Activated CD8-positive, alpha-beta memory T cell treated with anti-CD3 and anti-CD28 coated beads for 48 hours (primary cell): ENCODE results near the gene MOBP.

Experiments used
- DNase-seq, 3 experiments: peaks; one replicate each; pipeline ENCODE4 v3.0.0-alpha.2; 2020; ENCODE audit warnings: low read depth in 2 of 3, low spot score in 2 of 3

MOBP gene

DNA sequence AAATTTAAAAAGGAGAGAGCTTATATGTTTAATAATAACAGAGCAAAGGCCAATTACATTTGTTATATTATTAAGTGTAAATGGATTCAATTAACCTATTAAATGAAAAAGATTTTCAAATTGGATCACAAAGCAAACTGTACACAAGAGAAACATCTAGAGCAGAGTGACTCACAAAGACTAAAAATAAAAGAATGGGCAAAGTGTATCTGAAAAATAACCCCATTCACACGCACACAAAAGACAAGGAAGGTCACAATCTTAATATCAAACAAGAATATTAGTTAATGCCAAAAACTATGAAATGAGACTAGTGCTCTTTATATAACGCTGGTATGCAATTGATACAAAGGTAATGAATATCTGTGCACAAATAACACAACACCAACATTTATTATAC lies 65.7 kb downstream of the MOBP start:
- no peak for DNase-seq

DNA sequence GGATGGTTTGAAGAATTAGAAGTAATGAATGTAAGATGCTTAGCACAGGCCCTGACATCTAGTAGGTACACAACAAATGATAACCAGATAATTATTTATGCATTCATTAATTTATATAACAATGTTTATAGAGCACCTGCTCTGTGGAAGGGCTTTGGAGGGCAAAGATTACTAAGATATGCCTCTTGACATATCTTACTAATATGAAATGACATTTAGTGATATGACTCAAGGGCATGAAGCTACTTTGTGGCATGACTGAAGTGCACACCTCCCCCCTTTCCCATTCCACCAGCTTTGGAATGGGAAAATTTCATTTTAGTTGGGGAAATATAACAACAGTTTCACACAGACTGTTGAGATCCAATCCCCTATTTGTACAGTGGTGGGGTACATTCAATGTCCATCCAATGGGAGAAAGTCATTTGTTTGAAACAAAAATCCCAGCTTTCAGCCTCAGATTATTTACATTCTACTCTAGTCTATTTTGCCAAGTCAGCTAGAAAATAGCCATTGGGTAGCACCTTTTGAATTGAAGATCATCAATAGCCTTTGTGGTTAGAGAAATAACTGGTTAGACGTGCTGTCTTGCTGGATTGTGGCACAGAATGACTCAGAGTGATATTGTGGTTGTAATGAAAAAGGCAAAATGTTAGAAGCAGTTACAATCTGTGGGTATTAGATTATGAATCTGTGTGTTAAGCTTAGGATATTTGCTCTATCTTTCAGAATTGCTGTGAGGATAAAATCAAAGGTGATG lies 72.9 kb downstream of the MOBP start:
- no peak for DNase-seq

DNA sequence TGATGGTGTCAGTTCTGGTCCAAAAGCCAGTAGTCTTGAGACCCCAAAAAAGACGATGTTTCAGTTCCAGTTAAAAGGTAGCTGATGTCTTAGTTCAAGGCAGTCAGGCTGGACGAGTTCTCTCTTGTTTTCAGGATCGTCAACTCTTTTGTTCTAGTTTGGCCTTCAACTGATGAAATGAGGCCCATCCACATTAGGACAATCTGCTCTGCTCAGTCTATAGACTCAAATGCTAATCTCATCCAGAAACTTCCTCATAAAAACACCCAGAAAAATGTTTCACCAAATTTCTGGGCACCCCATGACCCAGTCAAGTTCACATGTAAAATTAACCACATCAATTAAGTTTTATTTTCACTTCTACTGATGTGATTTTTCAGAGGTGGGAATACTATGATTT lies 74.0 kb downstream of the MOBP start:
- no peak for DNase-seq

DNA sequence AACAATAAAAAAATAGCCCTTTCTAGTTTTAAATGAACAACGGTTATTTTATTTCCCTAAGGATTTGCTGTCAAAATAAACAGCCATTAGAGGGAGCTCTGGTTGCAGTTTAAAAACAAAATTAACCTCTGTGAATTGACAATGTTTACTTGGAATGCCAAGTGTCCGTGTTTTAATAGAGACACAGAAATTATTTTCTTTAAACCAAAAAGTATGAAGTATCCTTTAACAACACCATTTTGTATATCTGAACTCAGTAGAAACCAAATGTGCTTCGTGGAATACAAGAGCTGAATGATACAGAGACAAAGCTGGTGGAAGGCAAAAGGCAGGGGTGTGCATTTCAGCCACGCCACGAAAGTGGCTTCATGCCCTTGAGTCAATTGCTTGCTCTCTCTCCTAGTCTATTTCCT lies 74.4 kb downstream of the MOBP start:
- no peak for DNase-seq

DNA sequence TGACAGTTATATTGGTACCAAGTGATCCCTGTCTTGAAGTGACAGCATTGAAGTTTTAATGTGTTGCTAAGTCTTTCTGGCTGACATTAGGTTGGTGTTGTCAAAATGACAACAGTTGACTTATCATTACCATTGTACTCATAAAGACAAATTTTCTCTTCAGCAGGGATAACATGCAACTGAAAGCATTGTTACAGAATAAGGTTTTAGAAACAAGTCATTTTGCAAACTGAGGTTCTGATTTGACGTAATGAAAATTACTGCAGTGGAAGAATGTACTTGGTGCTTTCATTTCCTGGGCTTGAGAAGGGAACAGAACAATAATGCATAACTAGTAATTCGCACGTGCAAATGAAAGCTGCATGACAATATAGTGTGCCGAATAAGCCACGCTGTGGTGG lies 75.1 kb downstream of the MOBP start:
- no peak for DNase-seq

DNA sequence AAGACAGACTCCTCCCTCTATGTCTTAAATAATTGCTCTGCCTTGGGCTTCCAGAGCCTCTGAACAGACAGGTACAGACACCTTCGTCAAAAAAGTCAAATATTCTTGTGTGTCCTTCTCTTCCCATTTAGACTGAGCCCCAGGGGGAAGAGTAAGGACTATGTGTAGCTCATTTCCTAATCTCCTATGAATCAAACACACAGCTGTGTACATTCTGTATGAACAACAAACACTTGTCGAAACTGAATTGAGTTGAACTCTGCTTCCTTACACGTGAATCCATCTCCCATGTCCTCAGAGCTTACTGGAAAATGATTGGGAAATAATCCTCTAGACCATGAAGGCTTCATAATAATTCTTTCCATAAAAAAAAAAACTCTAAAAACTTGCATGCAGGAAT lies 80.8 kb downstream of the MOBP start:
- no peak for DNase-seq

DNA sequence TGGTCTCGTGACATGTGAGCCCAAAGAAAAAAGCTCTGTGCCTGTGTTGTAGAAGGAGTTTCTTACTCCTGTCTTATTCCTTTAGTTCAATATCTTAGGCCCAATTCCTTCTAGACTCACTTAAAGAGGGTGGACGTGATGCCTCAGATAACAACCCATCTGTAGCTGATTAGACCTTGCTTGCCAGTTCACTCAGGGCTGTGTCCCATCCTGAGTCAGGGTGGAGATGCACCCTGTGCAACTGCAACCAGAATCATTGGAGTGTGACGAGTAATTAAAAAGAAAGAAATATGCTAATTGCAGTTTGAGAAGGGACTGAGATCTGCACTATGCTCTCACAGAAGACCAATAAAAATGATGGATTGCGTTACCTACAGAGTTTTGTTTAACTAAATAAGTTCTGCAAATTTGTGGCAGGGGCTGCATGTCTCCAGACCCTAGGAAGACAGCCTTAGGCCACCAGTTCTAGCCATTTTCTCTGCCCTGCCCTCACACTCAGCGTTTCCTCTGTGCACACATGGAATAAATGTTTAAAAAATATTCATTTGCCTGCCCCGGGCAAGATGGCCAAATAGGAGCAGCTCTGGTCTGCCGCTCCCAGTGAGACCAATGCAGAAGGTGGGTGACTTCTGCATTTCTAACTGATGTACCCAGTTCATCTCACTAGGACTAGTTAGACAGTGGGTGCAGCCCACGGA lies 83.0 kb downstream of the MOBP start:
- no peak for DNase-seq
